Cardiac fibroblast (primary cell): ENCODE results near the gene RNF5.

Source experiments
- DNase-seq, 2 donors: peaks; one replicate each; pipeline versions ENCODE4 v3.0.0 to v3.0.0-alpha.2; 2010; ENCODE audit warnings: low read depth in 2 of 2
- H3K4me3 ChIP-seq, 2 donors: replicated peaks in 1 of 2; 1 replicate in 1 of 2; 2 replicates in 1 of 2; pipeline ENCODE4 v1.5.1; 2011; ENCODE audit warnings: low read depth in 2 of 2, low read length in 2 of 2, mild to moderate bottlenecking in 2 of 2, moderate library complexity in 1 of 2
- CTCF ChIP-seq: IDR thresholded peaks from one replicate; pipeline ENCODE4 v1.5.1; 2011; ENCODE audit warnings: low read depth, mild to moderate bottlenecking, low read length, inconsistent platforms

The RNF5 gene

GRCh38 chr6:32214126-32214525 lies 35.9 kb downstream of the RNF5 start:
- no peak for TF ChIP-seq CTCF
- no peak for DNase-seq
- H3K4me3 ChIP-seq = no peak overlapping the region

DNA sequence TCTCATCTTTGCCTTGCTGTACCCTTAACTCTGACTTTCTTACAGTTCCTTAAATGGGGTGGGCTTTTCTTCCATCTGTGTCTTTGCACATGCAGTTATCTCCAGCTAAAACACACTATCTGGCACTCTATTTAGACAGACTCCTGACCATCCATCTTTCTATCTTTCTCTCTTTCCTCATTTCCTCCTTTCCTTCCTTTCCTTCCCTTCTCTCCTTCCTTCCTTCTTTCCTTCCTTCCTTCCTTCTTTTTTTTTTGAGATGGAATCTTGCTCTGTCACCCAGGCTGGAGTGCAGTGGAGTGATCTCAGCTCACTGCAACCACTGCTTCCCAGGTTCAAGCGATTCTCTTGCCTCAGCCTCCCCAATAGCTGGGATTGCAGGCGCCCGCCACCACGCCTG lies 37.4 kb downstream of the RNF5 start:
- no peak for TF ChIP-seq CTCF
- no peak overlapping the region for H3K4me3 ChIP-seq
- no peak for DNase-seq

DNA sequence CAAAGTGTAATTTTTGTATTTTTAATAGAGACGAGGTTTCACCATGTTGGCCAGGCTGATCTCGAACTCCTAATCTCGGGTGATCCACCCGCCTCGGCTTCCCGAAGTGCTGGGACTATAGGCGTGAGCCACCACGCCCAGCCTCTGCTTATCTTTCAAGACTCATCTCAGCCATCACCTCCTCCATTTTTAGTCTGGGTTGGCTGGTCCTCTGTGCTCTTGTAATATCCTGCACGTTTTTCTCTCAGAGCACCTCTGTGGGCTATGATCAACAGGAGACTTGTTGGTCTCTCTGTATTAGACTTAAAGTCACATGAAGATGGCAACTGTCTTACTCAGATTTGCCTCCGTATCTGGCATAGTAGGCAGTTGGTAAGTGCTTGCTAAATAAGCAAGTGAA lies 38.1 kb downstream of the RNF5 start:
- TF ChIP-seq CTCF = no peak
- DNase-seq = no peak
- H3K4me3 ChIP-seq = no peak overlapping the region

DNA sequence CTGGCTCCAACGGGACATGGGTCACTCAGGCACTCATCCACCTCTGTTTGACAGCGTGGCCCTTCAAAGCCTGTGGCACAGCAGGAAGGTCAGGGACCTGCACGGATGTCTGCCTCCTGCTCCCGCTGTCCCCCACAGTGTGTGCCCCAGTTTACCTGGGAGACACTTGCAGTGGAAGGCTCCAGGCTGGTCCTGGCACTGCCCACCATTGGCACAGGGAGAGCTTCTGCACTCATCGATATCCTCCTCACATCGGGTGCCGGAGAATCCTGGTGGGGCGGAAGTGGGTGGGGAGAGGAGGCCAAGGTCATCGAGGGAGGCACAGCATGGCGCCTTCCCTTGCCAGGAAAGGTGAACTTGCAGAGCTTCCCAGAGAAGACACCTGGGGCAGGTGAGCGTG lies 38.8 kb downstream of the RNF5 start:
- DNase-seq = no peak
- no peak overlapping the region for H3K4me3 ChIP-seq
- no peak for TF ChIP-seq CTCF

GRCh38 chr6:32218167-32218566 lies 40.0 kb downstream of the RNF5 start:
- TF ChIP-seq CTCF = no peak
- no peak for DNase-seq
- H3K4me3 ChIP-seq = no peak overlapping the region

- TF ChIP-seq CTCF = no peak
- no peak for DNase-seq
- H3K4me3 ChIP-seq = no peak overlapping the region
These were observed 41.8 kb downstream of the RNF5 start for GRCh38 chr6:32220021-32220420.

DNA sequence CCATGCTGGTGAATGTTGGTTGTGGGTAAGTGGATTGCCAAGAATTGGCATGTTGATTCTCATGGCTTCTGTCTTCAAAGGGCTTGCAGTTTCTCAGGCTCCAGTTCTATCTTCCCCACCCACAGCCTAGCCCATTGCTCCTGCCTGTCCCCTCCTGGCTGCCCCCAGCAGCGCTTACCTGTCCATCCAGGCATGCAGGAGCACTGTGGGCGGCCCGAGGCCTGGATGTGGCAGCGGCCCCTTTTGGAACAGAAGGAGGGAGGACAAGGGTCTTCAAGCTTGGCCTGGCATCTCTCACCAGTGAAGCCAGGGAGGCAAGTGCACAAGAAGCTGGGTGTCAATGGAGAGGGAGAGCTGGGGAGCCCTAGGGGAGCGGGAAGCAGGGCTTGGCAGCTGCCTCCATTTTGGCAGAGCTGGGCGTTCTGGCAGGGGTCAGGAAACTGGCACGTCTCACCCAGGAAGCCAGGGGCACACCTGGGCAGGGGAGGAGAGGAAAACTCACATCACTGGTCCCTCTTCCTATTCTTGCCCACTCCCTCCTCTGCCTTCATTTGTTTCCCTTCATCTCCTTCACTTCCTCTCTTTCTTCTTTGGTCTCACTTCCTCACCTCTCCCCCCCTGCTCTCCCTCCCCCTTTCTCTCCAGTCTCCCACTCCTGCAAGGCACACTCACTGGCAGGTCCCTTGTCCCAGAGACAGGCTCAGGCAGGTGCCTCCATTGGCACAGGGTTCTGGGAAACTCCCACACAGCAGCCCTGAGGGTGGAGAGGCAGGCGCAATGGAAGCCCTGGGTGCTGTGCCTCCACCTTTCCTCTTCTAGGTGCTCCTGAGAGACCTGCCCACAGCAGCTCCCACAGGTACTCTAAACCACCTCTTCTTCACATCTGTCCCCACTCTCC lies 44.4 kb downstream of the RNF5 start:
- no peak for TF ChIP-seq CTCF
- no peak overlapping the region for H3K4me3 ChIP-seq
- DNase-seq = no peak
